Measurements from ENCODE around the gene NOTCH3.

- TF ChIP-seq POLR2AphosphoS5 (IDR thresholded peaks at IDR 0.05; ENCODE audit: low read depth, low read length), result no peak
- TF ChIP-seq SPI1 (IDR thresholded peaks at IDR 0.05; ENCODE audit: low read depth, low read length), result no peak
Observed at GRCh38 chr19:15111758-15112157, 89.0 kb downstream of the NOTCH3 start.

Data from GM12891 (cell line).